Neuronal stem cell (in vitro differentiated cells): Measurements from ENCODE around the gene ITSN2.

ENCODE experiments used
- DNase-seq: peaks from one replicate; pipeline ENCODE4 v3.0.0-alpha.2; 2013; ENCODE audit warnings: low spot score
- H2AFZ ChIP-seq: one replicate; pipeline ENCODE4 v1.6.1; 2013; ENCODE audit warnings: mild to moderate bottlenecking, low read length, inconsistent platforms
- H2AK5ac ChIP-seq: 2 replicates; pipeline ENCODE4 v1.6.1; 2013; ENCODE audit warnings: low read depth, mild to moderate bottlenecking, inconsistent platforms, low read length, moderate library complexity, mixed read lengths
- H2BK120ac ChIP-seq: 2 replicates; pipeline ENCODE4 v1.6.1; 2013; ENCODE audit warnings: low read depth, mild to moderate bottlenecking, inconsistent platforms, low read length, moderate library complexity, mixed read lengths
- H2BK12ac ChIP-seq: one replicate; pipeline ENCODE4 v1.6.1; 2013; ENCODE audit warnings: low read length, inconsistent platforms
- H2BK15ac ChIP-seq: 2 replicates; pipeline ENCODE4 v1.6.1; 2013; ENCODE audit warnings: mild to moderate bottlenecking, low read length, inconsistent platforms, mixed read lengths
- H2BK5ac ChIP-seq: one replicate; pipeline ENCODE4 v1.6.1; 2013; ENCODE audit warnings: inconsistent platforms, mild to moderate bottlenecking, low read length, moderate library complexity
- H3K14ac ChIP-seq: one replicate; pipeline ENCODE4 v1.6.1; 2013; ENCODE audit warnings: low read length, inconsistent platforms
- H3K18ac ChIP-seq: 2 replicates; pipeline ENCODE4 v1.6.1; 2013; ENCODE audit warnings: low read length, inconsistent platforms
- H3K23ac ChIP-seq: 2 replicates; pipeline ENCODE4 v1.6.1; 2013; ENCODE audit warnings: low read depth, mild to moderate bottlenecking, mixed read lengths, low read length, inconsistent platforms; ENCODE audit not compliant: poor library complexity
- H3K27ac ChIP-seq: replicated peaks from 3 replicates; pipeline ENCODE4 v1.5.1; 2013; ENCODE audit warnings: low read length, inconsistent platforms
- H3K27me3 ChIP-seq, 3 experiments: 2 replicates each; pipeline ENCODE4 v1.6.1; 2013; ENCODE audit warnings: low read length in 3 of 3, mild to moderate bottlenecking in 2 of 3, inconsistent platforms in 1 of 3, low read depth in 1 of 3, mixed read lengths in 1 of 3, moderate library complexity in 1 of 3; ENCODE audit not compliant: control insufficient read depth in 3 of 3, insufficient read depth in 3 of 3
- H3K36me3 ChIP-seq, 2 donors: replicated peaks in 1 of 2; 2 replicates each; pipeline ENCODE4 v1.6.1; 2013; ENCODE audit warnings: low read length in 2 of 2; ENCODE audit not compliant: control insufficient read depth in 2 of 2, insufficient read depth in 2 of 2
- H3K4ac ChIP-seq: 2 replicates; pipeline ENCODE4 v1.6.1; 2013; ENCODE audit warnings: inconsistent platforms, mild to moderate bottlenecking, low read length, moderate library complexity
- H3K4me1 ChIP-seq, 2 donors: 1 replicate in 1 of 2; 2 replicates in 1 of 2; pipeline ENCODE4 v1.6.1; 2013; ENCODE audit warnings: low read length in 2 of 2, low read depth in 1 of 2; ENCODE audit not compliant: control insufficient read depth in 2 of 2, insufficient read depth in 1 of 2
- H3K4me2 ChIP-seq: one replicate; pipeline ENCODE4 v1.6.1; 2013; ENCODE audit warnings: mild to moderate bottlenecking, low read length, inconsistent platforms; ENCODE audit not compliant: insufficient read depth, poor library complexity, severe bottlenecking
- H3K4me3 ChIP-seq, 2 donors: 2 replicates each; pipeline ENCODE4 v1.5.1; 2013; ENCODE audit warnings: low read length in 2 of 2, mild to moderate bottlenecking in 2 of 2, inconsistent platforms in 1 of 2, moderate library complexity in 1 of 2
- H3K79me1 ChIP-seq: one replicate; pipeline ENCODE4 v1.6.1; 2013; ENCODE audit warnings: low read depth, mild to moderate bottlenecking, inconsistent platforms, low read length, moderate library complexity
- H3K9ac ChIP-seq: one replicate; pipeline ENCODE4 v1.6.1; 2013; ENCODE audit warnings: mild to moderate bottlenecking, low read depth, low read length, inconsistent platforms; ENCODE audit not compliant: poor library complexity
- H3K9me3 ChIP-seq, 2 donors: replicated peaks in 1 of 2; 2 replicates each; pipeline versions ENCODE3 to v1.6.1; 2013; ENCODE audit warnings: low read length in 2 of 2, mild to moderate bottlenecking in 2 of 2, inconsistent platforms in 1 of 2, low read depth in 1 of 2, mixed read lengths in 1 of 2, moderate library complexity in 1 of 2; ENCODE audit not compliant: control insufficient read depth in 2 of 2, insufficient read depth in 1 of 2
- H4K8ac ChIP-seq: one replicate; pipeline ENCODE4 v1.6.1; 2013; ENCODE audit warnings: low read depth, mild to moderate bottlenecking, inconsistent platforms, low read length, moderate library complexity
- H4K91ac ChIP-seq: one replicate; pipeline ENCODE4 v1.6.1; 2013; ENCODE audit warnings: low read length, low read depth, mild to moderate bottlenecking, inconsistent platforms; ENCODE audit not compliant: poor library complexity
- WGBS, 2 donors: extraction: QIAGEN DNeasy Blood & Tissue Kit; methylation state at CpG; one replicate each; pipeline ENCODE4 v1.1.7; 2013; ENCODE audit warnings: missing lambda C conversion rate in 2 of 2, mixed read lengths in 1 of 2; ENCODE audit not compliant: insufficient read length in 2 of 2, insufficient replicate concordance in 1 of 2; ENCODE audit errors: extremely low coverage in 2 of 2; 5-methylcytosine and 5-hydroxymethylcytosine counted together

ITSN2 gene

DNA sequence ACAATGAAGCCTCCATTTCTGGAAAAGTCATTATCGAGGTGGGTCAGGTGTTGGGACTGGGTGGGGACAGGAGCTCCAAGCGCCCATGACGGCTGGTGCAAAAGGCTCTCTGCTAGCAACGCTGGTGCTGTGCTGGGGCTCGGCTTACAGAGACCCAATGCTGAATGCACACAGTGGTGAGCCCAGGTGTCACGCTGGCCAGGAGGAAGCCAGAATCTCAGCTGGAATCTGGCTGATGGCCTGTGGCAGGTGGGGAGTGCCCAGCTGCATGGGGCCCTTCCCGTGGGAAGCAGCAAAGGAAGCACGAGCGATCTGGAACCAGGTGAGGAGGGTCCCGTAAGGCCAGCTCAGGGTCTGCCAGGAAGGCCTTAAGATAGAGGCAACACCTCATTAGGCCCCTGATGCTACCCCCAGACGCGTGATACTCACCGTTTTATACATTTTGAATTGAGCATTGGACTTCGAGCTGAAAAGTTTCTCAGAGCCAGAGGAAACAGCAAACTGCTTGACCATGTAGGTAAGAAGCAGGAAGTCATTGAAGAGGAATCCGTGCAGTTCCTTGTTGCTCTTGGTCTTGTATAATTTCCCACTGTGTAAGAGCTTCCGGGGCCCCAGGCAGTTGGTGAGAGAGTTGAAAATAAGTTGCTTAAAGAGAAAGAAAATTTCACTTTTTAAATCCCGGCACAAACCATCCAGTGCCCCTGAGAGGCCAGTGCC lies 150.8 kb downstream of the ITSN2 start:
- Histone ChIP-seq H3K79me1 (peaks cover 1% of the 10 kb centered on the region), H3K9me3 (no peaks in the 10 kb centered on the region), H3K4me1 (peaks cover 0 to 2% of the 10 kb centered on the region in 2 donors), H2AFZ (no peak overlapping the region), H3K18ac (peak overlapping the region; percentile 12), H3K4me3 (no peak overlapping the region), H4K91ac (no peak overlapping the region), H3K36me3 (peaks cover 0 to 4% of the 10 kb centered on the region in 2 donors), H3K9ac (no peak overlapping the region), H4K8ac (no peak overlapping the region), H2BK12ac (no peak overlapping the region), H2BK5ac (peak overlapping the region; percentile 57), H3K14ac (no peak overlapping the region), H3K4me2 (no peak overlapping the region), H3K4ac (no peak overlapping the region), H3K27ac (no peak overlapping the region), H2BK120ac (no peak overlapping the region), H3K27me3 (no peaks in the 10 kb centered on the region), H2AK5ac (no peak overlapping the region), H2BK15ac (no peak overlapping the region), H3K23ac (peak overlapping the region; percentile 62)
- no CpG with 5 or more reads among the region's 17 CpGs for WGBS, 2 donors
- DNase-seq, result no peak

DNA sequence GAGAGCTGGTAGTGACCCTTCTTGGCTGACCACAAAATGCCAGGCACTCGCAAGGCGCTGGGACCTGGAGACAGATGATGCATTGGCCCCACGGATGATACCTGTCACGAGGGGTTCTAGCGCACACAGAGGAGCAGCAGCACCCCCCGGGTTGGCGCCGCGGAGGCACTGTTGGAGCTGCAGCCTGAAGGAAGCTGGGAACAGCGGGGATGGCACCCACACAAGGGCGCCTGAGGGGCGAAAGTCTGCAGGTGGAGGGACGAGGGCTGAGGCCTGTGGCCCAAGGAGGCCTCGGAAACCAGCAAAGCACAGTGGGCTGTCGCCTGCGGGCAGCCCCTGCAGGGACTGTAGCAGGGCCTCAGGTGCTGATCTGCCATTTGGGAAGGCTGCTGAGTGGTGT lies 151.8 kb downstream of the ITSN2 start:
- DNase-seq, result no peak
- no peak overlapping the region for H3K27ac ChIP-seq
- H3K14ac ChIP-seq, result no peak overlapping the region
- no peak overlapping the region for H2BK120ac ChIP-seq
- H3K18ac ChIP-seq, result peak overlapping the region; percentile 42
- H3K79me1 ChIP-seq, result peaks cover 1% of the 10 kb centered on the region
- WGBS, 2 donors, result no CpG with 5 or more reads among the region's 16 CpGs
- no peak overlapping the region for H4K8ac ChIP-seq
- no peaks in the 10 kb centered on the region for H3K27me3 ChIP-seq
- H4K91ac ChIP-seq, result no peak overlapping the region
- no peak overlapping the region for H2AFZ ChIP-seq
- no peak overlapping the region for H3K23ac ChIP-seq
- peaks cover 0 to 4% of the 10 kb centered on the region in 2 donors for H3K4me1 ChIP-seq
- no peak overlapping the region for H3K4me2 ChIP-seq
- H3K4ac ChIP-seq, result no peak overlapping the region
- H3K9me3 ChIP-seq, result no peaks in the 10 kb centered on the region
- no peak overlapping the region for H2BK15ac ChIP-seq
- H2BK12ac ChIP-seq, result no peak overlapping the region
- H2AK5ac ChIP-seq, result peak overlapping the region; percentile 46
- peaks cover 0 to 4% of the 10 kb centered on the region in 2 donors for H3K36me3 ChIP-seq
- no peak overlapping the region for H3K9ac ChIP-seq
- H3K4me3 ChIP-seq, result no peak overlapping the region
- H2BK5ac ChIP-seq, result no peak overlapping the region

DNA sequence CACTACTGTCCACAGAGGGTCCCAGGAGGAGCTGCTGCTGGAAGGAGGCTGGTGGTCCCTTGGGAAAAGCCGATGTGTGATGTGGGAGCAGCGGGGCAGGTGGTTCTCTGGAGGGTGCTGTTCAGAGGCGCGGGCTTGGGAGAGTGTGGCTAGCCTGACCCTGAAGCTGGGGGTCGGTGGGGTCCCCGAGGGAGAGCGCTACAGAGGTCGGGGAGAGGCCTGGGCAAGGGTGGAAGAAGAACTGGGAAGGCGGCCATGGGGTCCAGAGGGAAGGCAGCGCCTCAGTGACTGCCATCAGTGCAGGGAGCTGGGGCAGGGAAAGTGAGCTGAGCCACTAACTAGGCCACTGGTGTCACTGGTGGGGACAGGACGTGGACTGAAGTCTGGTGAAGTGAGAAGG lies 153.0 kb downstream of the ITSN2 start:
- Histone ChIP-seq H3K9ac (peak overlapping the region; percentile 15), H2BK5ac (no peak overlapping the region), H3K27ac (no peak overlapping the region), H2AK5ac (no peak overlapping the region), H3K4ac (no peak overlapping the region), H4K8ac (no peak overlapping the region), H3K9me3 (no peaks in the 10 kb centered on the region), H3K23ac (peak overlapping the region; percentile 17), H3K4me2 (no peak overlapping the region), H3K27me3 (no peaks in the 10 kb centered on the region), H2AFZ (no peak overlapping the region), H3K4me3 (no peak overlapping the region), H3K4me1 (peaks cover 0 to 4% of the 10 kb centered on the region in 2 donors), H2BK120ac (no peak overlapping the region), H3K18ac (peak overlapping the region; percentile 60), H4K91ac (no peak overlapping the region), H2BK15ac (no peak overlapping the region), H3K14ac (peak overlapping the region; percentile 78), H2BK12ac (no peak overlapping the region), H3K36me3 (peaks cover 0 to 4% of the 10 kb centered on the region in 2 donors), H3K79me1 (no peaks in the 10 kb centered on the region)
- no CpG with 5 or more reads among the region's 11 CpGs for WGBS, 2 donors
- DNase-seq, result no peak

DNA sequence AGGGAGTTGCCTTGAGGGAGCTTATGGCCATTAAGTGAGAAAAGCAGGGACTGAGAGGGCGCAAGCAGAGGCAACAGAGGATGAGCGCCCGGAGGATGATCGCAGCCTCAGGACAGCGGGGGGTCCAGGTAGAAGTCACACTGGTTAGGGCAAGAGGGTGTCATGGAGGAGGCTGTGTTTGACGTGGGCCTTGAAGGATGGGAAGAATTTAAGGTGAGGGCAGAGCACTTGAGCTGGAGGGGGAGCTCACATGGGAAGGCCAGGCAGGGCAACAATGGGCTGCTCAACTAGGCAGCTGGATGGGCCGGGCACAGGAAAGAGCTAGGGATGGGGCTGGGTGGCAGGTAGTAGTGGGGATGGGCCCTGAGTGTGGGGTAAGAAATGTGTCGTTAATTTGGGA lies 153.6 kb downstream of the ITSN2 start:
- H3K27ac ChIP-seq, result no peak overlapping the region
- H4K8ac ChIP-seq, result no peak overlapping the region
- peaks cover 0 to 2% of the 10 kb centered on the region in 2 donors for H3K4me1 ChIP-seq
- no peak overlapping the region for H2BK5ac ChIP-seq
- H3K27me3 ChIP-seq, result no peaks in the 10 kb centered on the region
- no peak overlapping the region for H4K91ac ChIP-seq
- H3K4me3 ChIP-seq, result no peak overlapping the region
- H3K4me2 ChIP-seq, result no peak overlapping the region
- H2AK5ac ChIP-seq, result peak overlapping the region; percentile 51
- H3K14ac ChIP-seq, result no peak overlapping the region
- H3K9me3 ChIP-seq, result no peaks in the 10 kb centered on the region
- H3K23ac ChIP-seq, result no peak overlapping the region
- H3K79me1 ChIP-seq, result no peaks in the 10 kb centered on the region
- no peak overlapping the region for H2AFZ ChIP-seq
- peaks cover 0 to 4% of the 10 kb centered on the region in 2 donors for H3K36me3 ChIP-seq
- H2BK12ac ChIP-seq, result no peak overlapping the region
- peak overlapping the region; percentile 49 for H3K18ac ChIP-seq
- no peak for DNase-seq
- H2BK120ac ChIP-seq, result no peak overlapping the region
- H3K9ac ChIP-seq, result no peak overlapping the region
- H3K4ac ChIP-seq, result no peak overlapping the region
- no CpG with 5 or more reads among the region's 8 CpGs for WGBS, 2 donors
- no peak overlapping the region for H2BK15ac ChIP-seq
